Measurements from ENCODE around the gene ANP32B. TPM values are rescaled to one million over a fixed set of nuclear protein-coding genes. Genes with fewer than 3 reads are reported as not detected.

Gene ANP32B
- total RNA-seq, 2 donors from 2014 or later = 133 to 183 TPM

GRCh38 chr9:97962136-97962535 is 21.0 kb upstream of the ANP32B start:
- Histone ChIP-seq H3K27ac (no peak overlapping the region), H3K4me3 (no peak overlapping the region), H3K27me3 (no peaks in the 10 kb centered on the region), H3K9ac (ENCODE audit: low read depth in 2 of 2, low read length in 2 of 2) (no peak overlapping the region), H3K36me3 (no peaks in the 10 kb centered on the region), H3K9me3 (no peaks in the 10 kb centered on the region), H3K4me1 (no peaks in the 10 kb centered on the region)
- intact Hi-C loops (cut with DNase I) = no loop called here
- no peak for TF ChIP-seq CTCF (IDR thresholded peaks at IDR 0.05)
- DNase-seq = no peak

- Histone ChIP-seq H3K27ac (no peak overlapping the region), H3K36me3 (no peaks in the 10 kb centered on the region), H3K9me3 (no peaks in the 10 kb centered on the region), H3K27me3 (no peaks in the 10 kb centered on the region), H3K9ac (ENCODE audit: low read depth in 2 of 2, low read length in 2 of 2) (no peak overlapping the region), H3K4me1 (no peaks in the 10 kb centered on the region), H3K4me3 (no peak overlapping the region)
- DNase-seq = no peak
- intact Hi-C loops (cut with DNase I) = no loop called here
- TF ChIP-seq CTCF (IDR thresholded peaks at IDR 0.05) = no peak
These were observed 20.6 kb upstream of the ANP32B start for GRCh38 chr9:97962575-97962974.

GRCh38 chr9:97963232-97963631 is 19.9 kb upstream of the ANP32B start:
- DNase-seq = no peak
- Histone ChIP-seq H3K27me3 (no peaks in the 10 kb centered on the region), H3K36me3 (no peaks in the 10 kb centered on the region), H3K4me3 (no peak overlapping the region), H3K4me1 (no peaks in the 10 kb centered on the region), H3K9me3 (no peaks in the 10 kb centered on the region), H3K9ac (ENCODE audit: low read depth in 2 of 2, low read length in 2 of 2) (no peak overlapping the region), H3K27ac (no peak overlapping the region)
- intact Hi-C loops (cut with DNase I) = no loop called here
- no peak for TF ChIP-seq CTCF (IDR thresholded peaks at IDR 0.05)

- Histone ChIP-seq H3K9ac (ENCODE audit: low read depth in 2 of 2, low read length in 2 of 2) (no peak overlapping the region), H3K4me3 (no peak overlapping the region), H3K4me1 (no peaks in the 10 kb centered on the region), H3K27me3 (no peaks in the 10 kb centered on the region), H3K9me3 (no peaks in the 10 kb centered on the region), H3K27ac (no peak overlapping the region), H3K36me3 (no peaks in the 10 kb centered on the region)
- TF ChIP-seq CTCF (IDR thresholded peaks at IDR 0.05) = no peak
- no peak for DNase-seq
- intact Hi-C loops (cut with DNase I) = no loop called here
These were observed 18.2 kb upstream of the ANP32B start for GRCh38 chr9:97964901-97965300.

- Histone ChIP-seq H3K27ac (no peak overlapping the region), H3K36me3 (no peaks in the 10 kb centered on the region), H3K4me1 (no peaks in the 10 kb centered on the region), H3K4me3 (no peak overlapping the region), H3K9ac (ENCODE audit: low read depth in 2 of 2, low read length in 2 of 2) (no peak overlapping the region), H3K27me3 (no peaks in the 10 kb centered on the region), H3K9me3 (no peaks in the 10 kb centered on the region)
- intact Hi-C loops (cut with DNase I) = no loop called here
- DNase-seq = no peak
- no peak for TF ChIP-seq CTCF (IDR thresholded peaks at IDR 0.05)
These were observed 16.6 kb upstream of the ANP32B start for GRCh38 chr9:97966493-97966892.

GRCh38 chr9:97969014-97969413 is 14.1 kb upstream of the ANP32B start:
- Histone ChIP-seq H3K27ac (no peak overlapping the region), H3K9me3 (no peaks in the 10 kb centered on the region), H3K9ac (ENCODE audit: low read depth in 2 of 2, low read length in 2 of 2) (no peak overlapping the region), H3K4me3 (no peak overlapping the region), H3K4me1 (no peaks in the 10 kb centered on the region), H3K27me3 (no peaks in the 10 kb centered on the region), H3K36me3 (no peaks in the 10 kb centered on the region)
- intact Hi-C loops (cut with DNase I) = no loop called here
- no peak for TF ChIP-seq CTCF (IDR thresholded peaks at IDR 0.05)
- DNase-seq = no peak
